Stimulated activated memory B cell treated with anti-CD40 and anti-IgM and Interleukin-4, amounts not matched to agents 10 μg/mL and 1 μg/mL and 100 μg/mL, for 72 hours (primary cell): ENCODE data around the gene IPO11.

Experiments
- ATAC-seq: fragments of 150-1000 bp; cut with Tn5 transposase; 2 replicates; pipeline ENCODE4 v1.10.0; 2021
- H3K27ac Mint-ChIP-seq: one replicate; pipeline ENCODE4 v1.8.0; 2022; ENCODE audit warnings: mild to moderate bottlenecking, mixed read lengths
- H3K27me3 Mint-ChIP-seq: one replicate; pipeline ENCODE4 v1.8.0; 2022; ENCODE audit warnings: mixed read lengths
- H3K36me3 Mint-ChIP-seq: one replicate; pipeline ENCODE4 v1.8.0; 2022; ENCODE audit warnings: mixed read lengths
- H3K4me1 Mint-ChIP-seq: one replicate; pipeline ENCODE4 v1.8.0; 2022; ENCODE audit warnings: mixed read lengths
- H3K4me3 Mint-ChIP-seq: one replicate; pipeline ENCODE4 v1.8.0; 2022; ENCODE audit warnings: mild to moderate bottlenecking, moderate library complexity, mixed read lengths
- H3K9me3 Mint-ChIP-seq: one replicate; pipeline ENCODE4 v1.8.0; 2022; ENCODE audit warnings: mixed read lengths

The IPO11 gene

GRCh38 chr5:62585306-62585705, 172.7 kb downstream of the IPO11 start:
- ATAC-seq, result no peak
- H3K27me3 Mint-ChIP-seq, result no peaks in the 10 kb centered on the region
- no peaks in the 10 kb centered on the region for H3K4me1 Mint-ChIP-seq
- peaks cover 5% of the 10 kb centered on the region for H3K9me3 Mint-ChIP-seq
- peaks cover 55% of the 10 kb centered on the region for H3K36me3 Mint-ChIP-seq
- H3K27ac Mint-ChIP-seq, result no peak overlapping the region
- no peak overlapping the region for H3K4me3 Mint-ChIP-seq

DNA sequence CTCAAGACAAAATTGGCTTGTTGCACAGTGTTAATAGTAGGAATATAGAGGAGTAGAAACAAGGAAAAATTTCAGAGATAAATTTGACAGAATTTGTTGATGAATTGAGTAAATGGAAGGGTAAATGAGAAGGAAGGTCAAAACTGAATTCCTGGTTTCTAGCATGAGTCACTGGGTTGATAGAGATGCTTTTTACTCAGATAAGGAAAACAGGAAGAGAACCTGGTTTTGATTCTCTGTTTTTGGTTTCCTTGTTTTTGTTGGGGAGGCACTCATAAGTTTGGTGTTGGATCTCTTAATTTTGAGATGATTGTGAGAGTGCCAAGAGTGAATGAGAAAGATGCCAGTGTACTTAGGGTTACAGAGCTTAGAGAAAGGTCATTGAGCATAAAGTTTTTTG, 173.2 kb downstream of the IPO11 start:
- peaks cover 5% of the 10 kb centered on the region for H3K9me3 Mint-ChIP-seq
- peaks cover 53% of the 10 kb centered on the region for H3K36me3 Mint-ChIP-seq
- H3K4me3 Mint-ChIP-seq, result no peak overlapping the region
- H3K27me3 Mint-ChIP-seq, result no peaks in the 10 kb centered on the region
- ATAC-seq, result no peak
- no peaks in the 10 kb centered on the region for H3K4me1 Mint-ChIP-seq
- no peak overlapping the region for H3K27ac Mint-ChIP-seq

DNA sequence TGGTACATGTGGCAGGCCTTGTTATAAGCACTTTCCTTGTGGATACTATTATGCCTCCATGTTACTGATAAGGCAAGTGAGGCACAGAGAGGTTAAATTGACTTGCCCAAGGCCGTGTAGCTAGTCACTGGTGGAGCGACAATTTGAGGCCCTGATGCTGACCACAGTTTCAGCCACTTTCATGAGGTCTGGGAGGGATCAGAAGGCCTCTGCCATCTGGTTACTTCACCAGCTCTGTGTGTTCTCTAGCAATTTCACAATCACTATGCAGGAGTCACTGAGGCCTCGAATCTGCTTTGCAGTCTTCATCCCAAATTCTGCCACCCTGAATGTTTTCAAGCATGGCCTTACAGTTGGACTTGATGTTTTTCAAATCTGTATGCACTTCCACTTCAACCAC, 175.2 kb downstream of the IPO11 start:
- Mint-ChIP-seq H3K36me3 (peaks cover 58% of the 10 kb centered on the region), H3K4me1 (no peaks in the 10 kb centered on the region), H3K27ac (no peak overlapping the region), H3K9me3 (peaks cover 5% of the 10 kb centered on the region), H3K4me3 (no peak overlapping the region), H3K27me3 (no peaks in the 10 kb centered on the region)
- no peak for ATAC-seq

GRCh38 chr5:62588668-62589067, 176.1 kb downstream of the IPO11 start:
- Mint-ChIP-seq H3K27me3 (no peaks in the 10 kb centered on the region), H3K4me1 (no peaks in the 10 kb centered on the region), H3K9me3 (peaks cover 8% of the 10 kb centered on the region), H3K36me3 (peaks cover 66% of the 10 kb centered on the region), H3K4me3 (no peak overlapping the region), H3K27ac (no peak overlapping the region)
- ATAC-seq, result no peak

DNA sequence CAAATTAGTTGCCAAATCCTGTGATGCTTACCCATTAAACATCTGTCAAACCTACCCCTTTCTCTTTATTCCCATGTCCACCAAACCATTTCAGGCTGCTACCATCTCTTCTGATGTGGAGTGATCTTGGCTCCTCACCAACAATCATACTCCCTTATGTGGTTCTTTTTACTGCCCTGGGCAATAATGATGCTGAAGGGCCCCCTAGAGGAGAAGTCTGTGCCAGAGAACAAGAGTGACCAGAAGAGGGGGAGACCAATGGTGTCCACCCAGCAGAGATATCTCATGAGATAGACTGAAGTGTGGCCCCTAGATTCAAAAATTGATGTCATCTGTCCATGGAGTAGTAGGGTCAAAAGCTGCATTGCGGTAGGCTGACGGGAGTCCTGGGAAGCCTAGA, 176.9 kb downstream of the IPO11 start:
- ATAC-seq, result no peak
- H3K4me1 Mint-ChIP-seq, result no peaks in the 10 kb centered on the region
- H3K27ac Mint-ChIP-seq, result no peak overlapping the region
- H3K9me3 Mint-ChIP-seq, result peaks cover 8% of the 10 kb centered on the region
- H3K27me3 Mint-ChIP-seq, result no peaks in the 10 kb centered on the region
- no peak overlapping the region for H3K4me3 Mint-ChIP-seq
- H3K36me3 Mint-ChIP-seq, result peaks cover 68% of the 10 kb centered on the region

GRCh38 chr5:62590387-62590786, 177.8 kb downstream of the IPO11 start:
- H3K27ac Mint-ChIP-seq, result no peak overlapping the region

DNA sequence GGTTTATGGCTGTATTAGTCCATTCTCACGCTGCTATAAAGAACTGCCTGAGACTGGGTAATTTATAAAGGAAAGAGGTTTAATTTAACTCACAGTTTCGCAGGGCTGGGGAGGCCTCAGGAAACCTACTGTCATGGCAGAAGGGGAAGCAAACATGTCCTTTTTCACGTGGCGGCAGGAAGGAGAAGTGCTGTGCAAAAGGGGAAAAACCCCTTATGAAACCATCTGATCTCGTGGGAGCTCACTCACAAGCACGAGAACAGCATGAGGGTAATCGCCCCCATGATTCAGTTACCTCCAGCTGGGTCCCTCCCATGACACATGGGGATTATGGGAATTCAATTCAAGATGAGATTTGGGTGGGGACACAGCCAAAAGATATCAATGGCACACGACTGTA, 180.0 kb downstream of the IPO11 start:
- H3K4me1 Mint-ChIP-seq, result no peaks in the 10 kb centered on the region

More at GRCh38 chr5:62590387-62590786, 177.8 kb downstream of the IPO11 start:
- no peaks in the 10 kb centered on the region for H3K4me1 Mint-ChIP-seq
- H3K27me3 Mint-ChIP-seq, result no peaks in the 10 kb centered on the region
- no peak for ATAC-seq
- H3K4me3 Mint-ChIP-seq, result no peak overlapping the region
- peaks cover 70% of the 10 kb centered on the region for H3K36me3 Mint-ChIP-seq
- H3K9me3 Mint-ChIP-seq, result peaks cover 8% of the 10 kb centered on the region

GRCh38 chr5:62593331-62593730, 180.8 kb downstream of the IPO11 start:
- Mint-ChIP-seq H3K9me3 (peaks cover 8% of the 10 kb centered on the region), H3K4me1 (no peaks in the 10 kb centered on the region), H3K36me3 (peaks cover 67% of the 10 kb centered on the region), H3K27ac (no peak overlapping the region), H3K27me3 (no peaks in the 10 kb centered on the region), H3K4me3 (no peak overlapping the region)
- no peak for ATAC-seq

More for the DNA sequence above, 180.0 kb downstream of the IPO11 start:
- Mint-ChIP-seq H3K9me3 (peaks cover 8% of the 10 kb centered on the region), H3K4me3 (no peak overlapping the region), H3K36me3 (peaks cover 74% of the 10 kb centered on the region), H3K27ac (no peak overlapping the region), H3K27me3 (no peaks in the 10 kb centered on the region)
- ATAC-seq, result no peak

DNA sequence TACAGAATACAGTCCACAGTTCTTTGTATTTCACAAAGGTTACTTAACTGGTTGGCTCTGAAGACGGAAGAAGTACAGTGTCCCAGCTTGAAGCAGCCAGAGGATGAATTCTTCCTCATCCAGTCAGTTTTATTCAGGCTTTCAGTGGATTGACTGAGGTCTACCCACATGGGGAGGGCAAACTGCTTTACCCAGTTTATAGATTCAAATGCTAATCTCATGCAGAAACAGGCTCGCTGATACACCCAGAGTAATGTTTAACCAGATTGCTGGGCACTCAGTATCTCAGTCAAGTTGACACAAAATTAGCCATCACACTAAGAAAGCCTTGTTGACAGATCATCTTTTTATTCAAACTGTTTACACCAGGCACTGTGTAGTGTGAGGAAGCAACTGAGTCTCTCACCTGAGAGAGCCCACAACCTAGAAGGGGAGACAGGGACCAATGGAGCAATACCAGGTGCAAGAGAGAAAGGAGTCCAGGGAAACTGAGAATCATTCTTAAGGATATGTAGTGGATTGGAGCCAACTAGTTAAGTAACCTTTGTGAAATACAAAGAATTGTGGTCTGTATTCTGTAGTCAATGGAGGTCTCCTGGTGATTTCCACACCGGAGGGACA, 181.9 kb downstream of the IPO11 start:
- H3K36me3 Mint-ChIP-seq, result peaks cover 56% of the 10 kb centered on the region
- H3K9me3 Mint-ChIP-seq, result peaks cover 3% of the 10 kb centered on the region
- H3K4me1 Mint-ChIP-seq, result no peaks in the 10 kb centered on the region
- no peak overlapping the region for H3K4me3 Mint-ChIP-seq
- ATAC-seq, result no peak
- no peaks in the 10 kb centered on the region for H3K27me3 Mint-ChIP-seq
- no peak overlapping the region for H3K27ac Mint-ChIP-seq

DNA sequence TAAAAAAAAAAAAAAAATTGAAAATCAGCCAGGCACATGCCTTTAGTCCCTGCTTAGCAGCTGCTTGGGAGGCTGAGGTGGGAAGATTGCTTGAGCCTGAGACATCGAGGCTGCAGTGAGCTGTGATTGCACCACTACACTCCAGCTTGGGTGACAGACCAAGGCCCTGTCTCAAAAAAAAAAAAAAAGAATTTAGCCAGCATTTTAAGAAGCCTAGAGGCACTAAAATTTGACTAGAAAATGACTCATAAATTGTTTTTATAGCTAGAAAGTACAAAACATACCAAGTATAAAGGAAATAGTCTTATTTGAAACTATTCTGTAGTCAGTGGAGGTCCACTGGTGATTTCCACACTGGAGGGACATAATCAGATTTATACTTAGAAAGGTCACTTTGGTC, 183.5 kb downstream of the IPO11 start:
- Mint-ChIP-seq H3K27ac (no peak overlapping the region), H3K4me3 (no peak overlapping the region), H3K4me1 (no peaks in the 10 kb centered on the region), H3K36me3 (peaks cover 50% of the 10 kb centered on the region), H3K27me3 (no peaks in the 10 kb centered on the region), H3K9me3 (peaks cover 2% of the 10 kb centered on the region)
- ATAC-seq, result no peak

DNA sequence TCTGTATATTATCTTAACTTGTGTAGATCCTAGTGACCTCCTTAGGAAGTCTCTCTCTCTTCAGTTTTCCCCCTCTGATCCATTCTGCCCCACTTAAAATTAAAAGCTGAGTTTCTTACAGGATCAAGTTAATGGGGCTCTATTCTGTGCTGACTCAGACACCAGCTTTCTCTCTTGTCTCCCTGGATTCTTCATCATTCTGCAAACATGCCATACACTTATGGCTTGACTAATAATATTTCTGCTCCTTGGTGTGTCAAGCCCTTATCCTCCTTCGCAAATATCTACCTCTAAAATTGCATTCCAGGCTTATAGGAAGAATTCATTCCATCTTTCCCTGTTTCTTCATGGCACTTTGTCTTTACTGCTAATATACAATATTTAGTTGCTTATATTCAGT, 184.1 kb downstream of the IPO11 start:
- Mint-ChIP-seq H3K4me1 (no peaks in the 10 kb centered on the region), H3K27me3 (no peaks in the 10 kb centered on the region), H3K4me3 (no peak overlapping the region), H3K27ac (no peak overlapping the region), H3K36me3 (peaks cover 44% of the 10 kb centered on the region), H3K9me3 (peaks cover 2% of the 10 kb centered on the region)
- ATAC-seq, result no peak

DNA sequence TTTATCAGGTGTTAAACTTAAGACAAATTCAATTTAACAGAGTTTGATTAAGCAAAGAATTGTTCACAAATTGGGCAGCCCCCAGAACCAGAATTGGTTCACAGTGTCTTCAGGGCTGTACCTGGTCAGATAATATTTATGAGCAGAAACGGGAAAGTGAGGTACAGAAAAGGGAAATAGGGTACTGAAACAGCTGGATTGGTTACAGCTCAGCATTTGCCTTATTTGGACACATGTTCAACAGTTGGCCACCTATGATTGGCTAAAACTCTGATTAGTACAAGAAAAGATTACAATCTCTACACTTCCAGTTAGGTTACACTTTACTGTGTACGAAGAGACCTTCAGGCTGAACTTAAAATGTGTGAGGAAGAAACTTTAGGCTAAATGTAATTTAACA, 184.8 kb downstream of the IPO11 start:
- Mint-ChIP-seq H3K9me3 (peaks cover 2% of the 10 kb centered on the region), H3K4me1 (no peaks in the 10 kb centered on the region), H3K4me3 (no peak overlapping the region), H3K36me3 (peaks cover 38% of the 10 kb centered on the region), H3K27me3 (no peaks in the 10 kb centered on the region), H3K27ac (no peak overlapping the region)
- ATAC-seq, result no peak

DNA sequence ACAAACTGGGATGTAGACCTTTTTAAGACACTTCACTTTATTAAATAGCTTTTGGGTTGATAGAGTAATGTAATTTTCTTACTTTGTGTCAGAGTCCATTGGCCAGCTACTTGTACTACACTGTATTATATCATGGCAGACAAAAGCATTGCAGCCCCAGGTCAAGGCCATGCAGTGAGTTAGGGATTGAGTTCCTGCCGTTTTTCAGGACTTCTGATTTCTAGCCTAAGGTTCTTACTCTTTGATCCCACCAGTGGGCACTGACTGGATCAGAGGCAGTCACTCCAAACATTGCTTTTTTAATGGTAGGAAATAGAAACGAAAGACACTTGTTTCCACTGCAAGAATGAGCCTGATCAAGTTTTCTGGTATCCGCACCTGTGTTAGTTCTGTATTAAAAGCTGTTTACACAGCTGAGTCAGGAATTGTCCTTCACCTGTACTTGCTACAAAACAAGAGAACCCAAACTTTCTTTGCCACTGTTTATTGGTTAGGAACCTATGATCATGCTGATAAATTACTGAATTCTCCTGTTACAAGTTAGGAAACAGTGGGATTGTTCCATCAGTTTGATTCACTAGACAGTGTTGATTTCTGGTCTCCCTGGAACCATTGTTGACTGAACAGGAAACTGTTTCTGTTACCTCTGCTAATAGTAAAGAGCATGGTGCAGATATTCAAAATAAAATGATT, 188.1 kb downstream of the IPO11 start:
- peaks cover 23% of the 10 kb centered on the region for H3K36me3 Mint-ChIP-seq
- ATAC-seq, result no peak
- no peak overlapping the region for H3K4me3 Mint-ChIP-seq
- H3K9me3 Mint-ChIP-seq, result no peaks in the 10 kb centered on the region
- no peak overlapping the region for H3K27ac Mint-ChIP-seq
- no peaks in the 10 kb centered on the region for H3K27me3 Mint-ChIP-seq
- H3K4me1 Mint-ChIP-seq, result no peaks in the 10 kb centered on the region

- Mint-ChIP-seq H3K36me3 (peaks cover 27% of the 10 kb centered on the region), H3K27me3 (no peaks in the 10 kb centered on the region), H3K4me3 (no peak overlapping the region), H3K4me1 (no peaks in the 10 kb centered on the region), H3K9me3 (no peaks in the 10 kb centered on the region), H3K27ac (no peak overlapping the region)
- no peak for ATAC-seq
These were observed 191.4 kb downstream of the IPO11 start for GRCh38 chr5:62603934-62604333.

GRCh38 chr5:62605638-62606037, 193.1 kb downstream of the IPO11 start:
- H3K4me1 Mint-ChIP-seq, result no peaks in the 10 kb centered on the region
- ATAC-seq, result no peak

GRCh38 chr5:62606878-62607277, 194.3 kb downstream of the IPO11 start:
- H3K4me3 Mint-ChIP-seq, result no peak overlapping the region
- H3K27ac Mint-ChIP-seq, result no peak overlapping the region
- H3K27me3 Mint-ChIP-seq, result no peaks in the 10 kb centered on the region
- peaks cover 36% of the 10 kb centered on the region for H3K36me3 Mint-ChIP-seq
- H3K4me1 Mint-ChIP-seq, result no peaks in the 10 kb centered on the region
- no peaks in the 10 kb centered on the region for H3K9me3 Mint-ChIP-seq
- ATAC-seq, result no peak

More at GRCh38 chr5:62605638-62606037, 193.1 kb downstream of the IPO11 start:
- Mint-ChIP-seq H3K9me3 (no peaks in the 10 kb centered on the region), H3K36me3 (peaks cover 36% of the 10 kb centered on the region), H3K27ac (no peak overlapping the region), H3K27me3 (no peaks in the 10 kb centered on the region), H3K4me3 (no peak overlapping the region)
